Neural cell (in vitro differentiated cells): Measurements from ENCODE around the gene ZNF546. TPM values are rescaled to one million over a fixed set of nuclear protein-coding genes. Genes with fewer than 3 reads are reported as not detected.

Source experiments
- H2AFZ ChIP-seq: fragments of 200-600, 300-800 bp; sonication (generic), shearing (Covaris generic); 2 replicates; pipeline ENCODE4 v1.6.0; 2014; ENCODE audit warnings: low read depth, mild to moderate bottlenecking, antibody characterized with exemption, low read length, moderate library complexity
- H3F3A ChIP-seq: fragments of 200-600 bp; shearing (Covaris generic); 2 replicates; pipeline ENCODE4 v1.6.1; 2016; ENCODE audit warnings: mild to moderate bottlenecking, moderate library complexity, mixed read lengths, antibody characterized with exemption, low read length; ENCODE audit not compliant: insufficient read depth, poor library complexity, severe bottlenecking
- H3K27ac ChIP-seq: fragments of 200-600, 300-800 bp; sonication (generic), shearing (Covaris generic); 2 replicates; pipeline ENCODE4 v1.5.1; 2014; ENCODE audit warnings: mild to moderate bottlenecking, low read length, moderate library complexity
- H3K27me3 ChIP-seq: fragments of 300-800, 200-600 bp; sonication (generic), shearing (Covaris generic); 2 replicates; pipeline ENCODE4 v1.6.0; 2014; ENCODE audit warnings: mild to moderate bottlenecking, low read depth, low read length, moderate library complexity; ENCODE audit not compliant: insufficient read depth
- H3K36me3 ChIP-seq: fragments of 300-800, 200-600 bp; sonication (generic), shearing (Covaris generic); 2 replicates; pipeline ENCODE4 v1.5.1; 2014; ENCODE audit warnings: mild to moderate bottlenecking, antibody characterized with exemption, low read length, moderate library complexity; ENCODE audit not compliant: insufficient read depth
- H3K4me2 ChIP-seq: fragments of 300-800, 200-600 bp; sonication (generic), shearing (Covaris generic); 2 replicates; pipeline ENCODE4 v1.6.0; 2014; ENCODE audit warnings: mild to moderate bottlenecking, low read length
- H3K4me3 ChIP-seq: fragments of 300-800, 200-600 bp; sonication (generic), shearing (Covaris generic); 2 replicates; pipeline ENCODE4 v1.5.1; 2014; ENCODE audit warnings: mild to moderate bottlenecking, low read length, moderate library complexity
- H3K79me2 ChIP-seq: fragments of 200-600 bp; shearing (Covaris generic); replicated peaks from 2 replicates; pipeline ENCODE4 v1.6.0; 2014; ENCODE audit warnings: mild to moderate bottlenecking, low read length, moderate library complexity; ENCODE audit not compliant: insufficient read depth
- H3K9ac ChIP-seq: fragments of 300-800, 200-600 bp; sonication (generic), shearing (Covaris generic); 2 replicates; pipeline ENCODE4 v1.6.1; 2016; ENCODE audit warnings: mild to moderate bottlenecking, low read length, mixed read lengths
- H3K9me2 ChIP-seq: fragments of 200-600 bp; shearing (Covaris generic); 2 replicates; pipeline ENCODE4 v1.6.1; 2016; ENCODE audit warnings: mild to moderate bottlenecking, low read length, mixed read lengths; ENCODE audit not compliant: insufficient read depth
- H3K9me3 ChIP-seq: fragments of 200-600, 300-800 bp; sonication (generic), shearing (Covaris generic); 2 replicates; pipeline ENCODE4 v1.6.1; 2016; ENCODE audit warnings: mild to moderate bottlenecking, mixed run types, low read length, moderate library complexity, mixed read lengths
- H4K20me1 ChIP-seq: fragments of 200-600 bp; shearing (Covaris generic); 2 replicates; pipeline ENCODE4 v1.6.1; 2016; ENCODE audit warnings: mild to moderate bottlenecking, mixed run types; ENCODE audit not compliant: insufficient read depth
- EP300 ChIP-seq: fragments of 450-650 bp; conservative IDR thresholded peaks from 2 replicates; pipeline ENCODE4 v1.6.1; 2014; ENCODE audit warnings: antibody characterized with exemption, mild to moderate bottlenecking, moderate library complexity; ENCODE audit not compliant: poor library complexity, severe bottlenecking
- EZH2 ChIP-seq: fragments of 200-600, 300-800 bp; shearing (Covaris generic), sonication (generic); IDR thresholded peaks from 2 replicates; pipeline ENCODE4 v1.6.1; 2014; ENCODE audit warnings: antibody characterized with exemption, low read length, borderline replicate concordance, mild to moderate bottlenecking; ENCODE audit not compliant: insufficient read depth, poor library complexity, severe bottlenecking
- MXI1 ChIP-seq: fragments of 450-650 bp; conservative IDR thresholded peaks from 2 replicates; pipeline ENCODE4 v1.6.1; 2014; ENCODE audit warnings: antibody characterized with exemption, mild to moderate bottlenecking; ENCODE audit not compliant: poor library complexity, severe bottlenecking
- POLR2AphosphoS5 ChIP-seq: IDR thresholded peaks from 2 replicates; pipeline ENCODE4 v1.6.1; 2012
- RAD21 ChIP-seq: fragments of 450-650 bp; conservative IDR thresholded peaks from 2 replicates; pipeline ENCODE4 v1.6.1; 2014; ENCODE audit warnings: antibody characterized with exemption, mild to moderate bottlenecking, moderate library complexity
- SMC3 ChIP-seq: fragments of 450-650 bp; conservative IDR thresholded peaks from 2 replicates; pipeline ENCODE4 v1.6.1; 2014; ENCODE audit warnings: antibody characterized with exemption, mild to moderate bottlenecking, moderate library complexity; ENCODE audit not compliant: poor library complexity
- TAF1 ChIP-seq: IDR thresholded peaks from 2 replicates; pipeline ENCODE4 v1.6.1; 2012; ENCODE audit warnings: low read depth
- polyA plus RNA-seq: library from polyadenylated mRNA; depleted of rRNA; stranded (reverse); fragments of >200 nt; gene quantifications from 2 replicates; pipeline ENCODE4 v1.2.3, GENCODE V29; 2014
- TF ChIP-seq, protein P1 (sequence below): fragments of 450-650 bp; IDR thresholded peaks from 2 replicates; pipeline ENCODE4 v1.5.1; 2014; ENCODE audit warnings: antibody characterized with exemption, mild to moderate bottlenecking, moderate library complexity; ENCODE audit not compliant: poor library complexity, severe bottlenecking
- TF ChIP-seq, protein P2 (sequence below): IDR thresholded peaks from 2 replicates; pipeline ENCODE4 v1.6.1; 2012; ENCODE audit warnings: borderline replicate concordance

Gene ZNF546
- polyA plus RNA-seq, 1 donor from 2014 or later = 8.0 TPM

DNA sequence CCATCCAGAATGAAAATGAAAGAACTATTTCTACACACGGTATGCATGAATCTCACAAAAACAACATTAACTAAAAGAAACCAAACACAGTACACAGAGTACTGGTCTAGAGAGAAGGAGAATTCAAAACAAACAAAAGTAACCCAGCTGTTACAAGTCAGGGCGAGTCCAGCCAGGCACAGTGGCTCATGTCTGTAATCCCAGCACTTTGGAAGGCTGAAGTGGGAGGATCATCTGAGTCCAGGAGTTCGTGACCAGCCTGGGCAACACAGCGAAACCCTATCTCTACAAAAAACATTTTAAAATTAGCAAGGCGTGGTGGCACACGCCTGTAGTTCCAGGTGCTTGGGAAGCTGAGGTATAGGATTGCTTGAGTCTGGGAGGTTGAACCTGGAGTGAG is 27.6 kb upstream of the ZNF546 start:
- H4K20me1 ChIP-seq = no peaks in the 10 kb centered on the region
- no peak overlapping the region for H3K9ac ChIP-seq
- H3K79me2 ChIP-seq = peaks cover 15% of the 10 kb centered on the region
- H3K9me3 ChIP-seq = no peaks in the 10 kb centered on the region
- no peaks in the 10 kb centered on the region for H3F3A ChIP-seq
- H2AFZ ChIP-seq = no peak overlapping the region
- no peaks in the 10 kb centered on the region for H3K36me3 ChIP-seq
- H3K4me3 ChIP-seq = no peak overlapping the region
- H3K4me2 ChIP-seq = no peak overlapping the region
- H3K27me3 ChIP-seq = no peaks in the 10 kb centered on the region
- H3K27ac ChIP-seq = no peak overlapping the region
- TF ChIP-seq MXI1 (no peak), EZH2 (no peak), POLR2AphosphoS5 (no peak), RAD21 (no peak), SMC3 (no peak), TAF1 (no peak), EP300 (no peak)
- TF ChIP-seq, protein P1, sequence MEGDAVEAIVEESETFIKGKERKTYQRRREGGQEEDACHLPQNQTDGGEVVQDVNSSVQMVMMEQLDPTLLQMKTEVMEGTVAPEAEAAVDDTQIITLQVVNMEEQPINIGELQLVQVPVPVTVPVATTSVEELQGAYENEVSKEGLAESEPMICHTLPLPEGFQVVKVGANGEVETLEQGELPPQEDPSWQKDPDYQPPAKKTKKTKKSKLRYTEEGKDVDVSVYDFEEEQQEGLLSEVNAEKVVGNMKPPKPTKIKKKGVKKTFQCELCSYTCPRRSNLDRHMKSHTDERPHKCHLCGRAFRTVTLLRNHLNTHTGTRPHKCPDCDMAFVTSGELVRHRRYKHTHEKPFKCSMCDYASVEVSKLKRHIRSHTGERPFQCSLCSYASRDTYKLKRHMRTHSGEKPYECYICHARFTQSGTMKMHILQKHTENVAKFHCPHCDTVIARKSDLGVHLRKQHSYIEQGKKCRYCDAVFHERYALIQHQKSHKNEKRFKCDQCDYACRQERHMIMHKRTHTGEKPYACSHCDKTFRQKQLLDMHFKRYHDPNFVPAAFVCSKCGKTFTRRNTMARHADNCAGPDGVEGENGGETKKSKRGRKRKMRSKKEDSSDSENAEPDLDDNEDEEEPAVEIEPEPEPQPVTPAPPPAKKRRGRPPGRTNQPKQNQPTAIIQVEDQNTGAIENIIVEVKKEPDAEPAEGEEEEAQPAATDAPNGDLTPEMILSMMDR = no peak
- TF ChIP-seq, protein P2, sequence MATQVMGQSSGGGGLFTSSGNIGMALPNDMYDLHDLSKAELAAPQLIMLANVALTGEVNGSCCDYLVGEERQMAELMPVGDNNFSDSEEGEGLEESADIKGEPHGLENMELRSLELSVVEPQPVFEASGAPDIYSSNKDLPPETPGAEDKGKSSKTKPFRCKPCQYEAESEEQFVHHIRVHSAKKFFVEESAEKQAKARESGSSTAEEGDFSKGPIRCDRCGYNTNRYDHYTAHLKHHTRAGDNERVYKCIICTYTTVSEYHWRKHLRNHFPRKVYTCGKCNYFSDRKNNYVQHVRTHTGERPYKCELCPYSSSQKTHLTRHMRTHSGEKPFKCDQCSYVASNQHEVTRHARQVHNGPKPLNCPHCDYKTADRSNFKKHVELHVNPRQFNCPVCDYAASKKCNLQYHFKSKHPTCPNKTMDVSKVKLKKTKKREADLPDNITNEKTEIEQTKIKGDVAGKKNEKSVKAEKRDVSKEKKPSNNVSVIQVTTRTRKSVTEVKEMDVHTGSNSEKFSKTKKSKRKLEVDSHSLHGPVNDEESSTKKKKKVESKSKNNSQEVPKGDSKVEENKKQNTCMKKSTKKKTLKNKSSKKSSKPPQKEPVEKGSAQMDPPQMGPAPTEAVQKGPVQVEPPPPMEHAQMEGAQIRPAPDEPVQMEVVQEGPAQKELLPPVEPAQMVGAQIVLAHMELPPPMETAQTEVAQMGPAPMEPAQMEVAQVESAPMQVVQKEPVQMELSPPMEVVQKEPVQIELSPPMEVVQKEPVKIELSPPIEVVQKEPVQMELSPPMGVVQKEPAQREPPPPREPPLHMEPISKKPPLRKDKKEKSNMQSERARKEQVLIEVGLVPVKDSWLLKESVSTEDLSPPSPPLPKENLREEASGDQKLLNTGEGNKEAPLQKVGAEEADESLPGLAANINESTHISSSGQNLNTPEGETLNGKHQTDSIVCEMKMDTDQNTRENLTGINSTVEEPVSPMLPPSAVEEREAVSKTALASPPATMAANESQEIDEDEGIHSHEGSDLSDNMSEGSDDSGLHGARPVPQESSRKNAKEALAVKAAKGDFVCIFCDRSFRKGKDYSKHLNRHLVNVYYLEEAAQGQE = no peak
- no peaks in the 10 kb centered on the region for H3K9me2 ChIP-seq

DNA sequence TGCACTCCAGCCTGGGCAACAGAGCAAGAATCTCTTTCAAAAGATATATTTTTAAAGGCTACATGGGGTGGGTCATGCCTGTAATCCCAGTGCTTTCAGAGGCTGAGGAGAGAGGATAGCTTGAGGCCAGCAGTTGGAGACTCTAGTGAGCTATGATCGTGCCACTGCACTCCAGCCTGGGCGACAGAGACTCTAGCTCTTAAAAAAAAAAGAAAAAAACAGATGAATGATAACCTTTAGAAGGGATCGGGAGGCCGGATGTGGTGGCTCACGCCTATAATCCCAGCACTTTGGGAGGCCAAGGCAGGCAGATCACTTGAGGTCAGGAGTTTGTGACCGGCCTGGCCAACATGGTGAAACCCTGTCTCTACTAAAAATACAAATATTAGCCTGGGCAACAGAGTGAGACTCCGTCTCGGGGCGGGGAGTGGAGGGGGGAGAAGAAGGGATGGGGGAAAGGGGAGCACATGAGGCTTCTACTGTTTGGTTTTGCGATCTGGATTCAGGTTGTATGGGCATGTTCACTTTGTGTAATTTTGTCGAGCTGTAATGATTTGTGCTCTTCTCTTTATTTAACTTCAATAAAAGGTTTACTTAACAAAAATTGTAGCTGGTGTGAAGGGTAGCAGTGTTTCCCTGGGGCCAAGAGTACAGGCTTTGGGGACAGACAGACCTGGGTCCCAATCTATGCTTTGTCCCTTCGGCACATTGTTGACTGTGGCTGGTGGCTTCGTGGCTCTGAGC is 27.0 kb upstream of the ZNF546 start:
- Histone ChIP-seq H4K20me1 (no peaks in the 10 kb centered on the region), H3K27me3 (no peaks in the 10 kb centered on the region), H3K9me3 (no peaks in the 10 kb centered on the region), H3F3A (no peaks in the 10 kb centered on the region), H2AFZ (peak overlapping the region; percentile 58), H3K4me3 (peak overlapping the region; percentile 79), H3K4me2 (peak overlapping the region; percentile 75), H3K27ac (peak overlapping the region; percentile 56), H3K36me3 (no peaks in the 10 kb centered on the region), H3K79me2 (peaks cover 15% of the 10 kb centered on the region), H3K9me2 (no peaks in the 10 kb centered on the region), H3K9ac (peak overlapping the region; percentile 51)
- TF ChIP-seq, protein P2 = no peak
- TF ChIP-seq RAD21 (no peak), SMC3 (no peak), MXI1 (no peak), EZH2 (no peak)
- TF ChIP-seq, protein P1 = no peak
